Inferior parietal cortex (tissue), 1 donor: Measurements from ENCODE around the gene ETNK1.

Experiments
- DNase-seq: peaks from one replicate; pipeline ENCODE4 v3.0.0-alpha.2; 2016; ENCODE audit errors: extremely low spot score

The ETNK1 gene

GRCh38 chr12:22634883-22635282, 9.9 kb downstream of the ETNK1 start:
- no peak for DNase-seq

GRCh38 chr12:22635812-22636211, 10.8 kb downstream of the ETNK1 start:
- DNase-seq: no peak

DNA sequence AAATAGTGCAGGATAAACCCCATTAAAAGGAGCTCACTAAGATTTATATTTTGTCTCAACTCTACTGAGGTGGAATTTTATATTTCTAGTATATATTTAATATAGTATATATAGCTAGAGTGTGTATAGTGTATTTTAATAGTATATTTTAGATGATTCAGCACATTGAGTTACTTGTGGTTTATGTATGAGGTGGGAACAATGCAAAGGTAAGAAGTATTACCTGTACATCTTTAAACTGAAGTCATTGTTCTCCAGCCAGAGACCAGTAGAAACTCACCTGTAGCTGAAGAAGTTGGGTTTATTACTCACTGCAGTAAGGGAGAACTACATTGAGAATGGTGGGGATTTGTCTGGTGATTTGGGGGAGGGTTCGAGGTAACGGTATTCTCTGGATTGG, 15.9 kb downstream of the ETNK1 start:
- no peak for DNase-seq

- no peak for DNase-seq
These were observed 16.5 kb downstream of the ETNK1 start for GRCh38 chr12:22641353-22642053.

DNA sequence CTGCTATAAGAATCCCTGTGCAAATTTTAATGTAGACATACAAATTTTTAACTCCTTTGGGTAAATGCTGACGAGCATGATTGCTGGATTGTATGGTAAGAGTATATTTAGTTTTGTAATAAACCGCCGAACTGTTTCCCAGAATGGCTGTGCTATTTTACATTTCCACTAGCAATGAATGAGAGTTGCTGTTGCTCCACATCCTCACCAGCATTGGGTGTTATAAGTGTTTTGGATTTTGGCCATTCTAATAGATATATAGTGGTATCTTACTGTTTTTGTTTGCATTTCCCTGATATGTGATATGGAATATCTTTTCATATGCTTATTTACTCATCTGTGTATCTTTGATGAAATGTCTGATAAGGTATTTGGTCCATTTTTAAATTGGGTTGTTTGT, 23.7 kb downstream of the ETNK1 start:
- DNase-seq: no peak

- no peak for DNase-seq
These were observed 28.1 kb downstream of the ETNK1 start for GRCh38 chr12:22653075-22653474.

GRCh38 chr12:22653791-22654190, 28.8 kb downstream of the ETNK1 start:
- DNase-seq: no peak

- DNase-seq: no peak
These were observed 31.4 kb downstream of the ETNK1 start for GRCh38 chr12:22656376-22656775.

DNA sequence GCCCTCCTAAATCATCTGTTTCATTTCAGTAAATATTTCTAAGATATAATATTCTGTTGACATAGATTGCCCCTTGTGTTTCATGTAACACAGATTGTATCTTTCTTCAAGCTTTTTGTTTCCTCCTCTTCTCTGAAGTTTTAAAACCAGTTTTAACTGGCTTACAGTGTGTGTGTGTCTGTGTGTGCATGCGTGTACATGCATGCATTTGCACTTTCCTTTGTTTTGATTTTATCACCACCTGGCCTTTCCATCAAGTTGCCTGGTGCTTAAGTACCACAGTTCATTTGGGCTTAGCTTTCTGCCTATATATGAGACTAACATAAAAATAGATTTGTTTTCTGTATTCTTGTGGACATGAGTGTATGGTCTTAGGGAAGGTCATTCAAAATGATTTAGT, 31.9 kb downstream of the ETNK1 start:
- no peak for DNase-seq

GRCh38 chr12:22657538-22657937, 32.6 kb downstream of the ETNK1 start:
- DNase-seq: no peak

- no peak for DNase-seq
These were observed 33.2 kb downstream of the ETNK1 start for GRCh38 chr12:22658214-22658613.

GRCh38 chr12:22662356-22662755, 37.4 kb downstream of the ETNK1 start:
- DNase-seq: no peak

DNA sequence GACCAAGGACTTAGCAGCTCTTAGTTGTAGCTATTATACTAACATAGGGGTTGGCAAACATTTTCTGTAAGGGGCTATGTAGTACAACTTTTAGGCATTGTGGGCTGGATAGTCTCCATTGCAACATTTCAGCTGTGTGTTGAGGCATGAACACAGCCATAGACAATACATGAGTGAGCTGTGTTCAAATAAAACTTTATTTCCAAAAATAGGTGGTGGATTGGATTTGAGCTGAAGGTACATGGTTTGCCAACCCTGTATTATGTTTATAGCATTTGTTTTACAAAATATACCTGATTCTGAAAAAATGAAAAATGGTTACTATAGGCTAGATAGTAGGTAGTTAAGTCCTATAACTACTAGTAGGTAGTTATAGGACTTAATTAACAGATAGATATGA, 40.5 kb downstream of the ETNK1 start:
- DNase-seq: no peak

- no peak for DNase-seq
These were observed 42.2 kb downstream of the ETNK1 start for GRCh38 chr12:22667122-22667521.

GRCh38 chr12:22668441-22668840, 43.5 kb downstream of the ETNK1 start:
- no peak for DNase-seq

GRCh38 chr12:22670762-22671161, 45.8 kb downstream of the ETNK1 start:
- no peak for DNase-seq

GRCh38 chr12:22672951-22673350, 48.0 kb downstream of the ETNK1 start:
- DNase-seq: no peak

DNA sequence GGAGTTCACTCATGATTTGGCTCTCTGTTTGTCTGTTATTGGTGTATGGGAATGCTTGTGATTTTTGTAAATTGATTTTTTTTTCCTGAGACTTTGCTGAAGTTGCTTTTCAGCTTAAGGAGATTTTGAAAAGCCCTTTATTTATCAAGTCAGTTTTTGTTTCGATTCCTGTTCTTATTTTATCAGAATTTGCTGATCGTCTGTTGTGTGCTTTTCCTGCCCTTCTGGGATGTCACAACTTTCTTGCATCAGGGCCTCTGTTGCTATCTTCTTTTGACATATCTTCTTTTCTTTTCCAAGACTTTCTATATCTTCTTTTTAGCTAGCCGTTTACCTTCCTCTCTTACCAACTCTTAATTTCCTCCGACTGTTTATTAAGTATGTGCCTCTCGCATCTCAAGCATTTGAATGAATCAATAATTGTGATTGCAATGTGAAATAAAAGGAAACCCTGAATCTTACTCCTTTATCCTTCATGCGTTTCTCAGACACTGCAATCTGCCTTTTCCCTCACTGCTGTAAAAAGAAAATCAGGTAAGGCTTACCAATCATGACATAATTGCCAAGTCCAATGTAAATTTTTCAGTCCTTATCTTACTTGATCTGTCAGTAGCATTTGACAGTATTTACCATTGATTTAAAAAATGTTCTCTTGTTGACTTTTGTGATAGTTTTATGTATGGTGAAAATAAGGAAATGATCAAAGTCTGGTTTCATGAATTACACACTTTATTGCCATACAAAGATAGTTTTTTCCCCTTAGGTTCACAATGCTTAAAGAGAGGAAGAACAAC, 53.0 kb downstream of the ETNK1 start:
- DNase-seq: no peak

DNA sequence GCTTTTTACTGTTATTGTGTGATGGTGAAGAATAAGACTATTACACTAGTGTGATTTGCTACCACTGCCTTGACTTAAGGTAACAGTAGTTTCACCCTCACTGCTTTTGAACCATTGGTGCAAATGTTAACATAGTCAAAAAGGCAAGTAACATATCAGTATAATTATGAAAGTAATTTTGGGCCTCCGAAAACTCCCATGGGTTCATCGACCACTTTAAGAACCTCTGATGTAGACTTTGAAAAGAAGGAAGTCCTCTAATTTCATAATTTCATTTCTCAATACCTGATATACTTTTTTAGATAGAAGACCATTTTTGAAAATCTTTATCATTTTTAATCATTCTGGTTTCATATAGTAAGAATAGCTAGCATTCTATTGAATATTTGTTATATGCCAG, 57.7 kb downstream of the ETNK1 start:
- DNase-seq: no peak

DNA sequence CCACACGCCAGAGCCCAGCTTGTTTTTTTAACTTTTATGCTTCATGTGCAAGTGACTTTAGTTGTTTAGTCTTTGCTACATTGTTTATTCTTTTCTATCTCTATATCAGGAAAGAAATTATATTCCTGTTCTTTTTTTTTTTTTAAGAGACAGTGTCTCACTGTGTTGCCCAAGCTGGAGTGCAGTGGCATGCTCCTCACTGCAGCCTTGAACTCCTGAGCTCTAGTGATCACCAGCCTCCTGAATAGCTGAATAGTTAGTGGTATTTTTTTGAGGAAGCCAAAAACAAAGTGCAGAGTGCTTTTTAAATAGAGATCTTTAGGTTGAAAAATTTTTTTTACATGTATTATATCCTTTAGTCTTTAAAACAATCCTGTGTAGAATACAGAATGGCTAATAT, 58.2 kb downstream of the ETNK1 start:
- DNase-seq: no peak

DNA sequence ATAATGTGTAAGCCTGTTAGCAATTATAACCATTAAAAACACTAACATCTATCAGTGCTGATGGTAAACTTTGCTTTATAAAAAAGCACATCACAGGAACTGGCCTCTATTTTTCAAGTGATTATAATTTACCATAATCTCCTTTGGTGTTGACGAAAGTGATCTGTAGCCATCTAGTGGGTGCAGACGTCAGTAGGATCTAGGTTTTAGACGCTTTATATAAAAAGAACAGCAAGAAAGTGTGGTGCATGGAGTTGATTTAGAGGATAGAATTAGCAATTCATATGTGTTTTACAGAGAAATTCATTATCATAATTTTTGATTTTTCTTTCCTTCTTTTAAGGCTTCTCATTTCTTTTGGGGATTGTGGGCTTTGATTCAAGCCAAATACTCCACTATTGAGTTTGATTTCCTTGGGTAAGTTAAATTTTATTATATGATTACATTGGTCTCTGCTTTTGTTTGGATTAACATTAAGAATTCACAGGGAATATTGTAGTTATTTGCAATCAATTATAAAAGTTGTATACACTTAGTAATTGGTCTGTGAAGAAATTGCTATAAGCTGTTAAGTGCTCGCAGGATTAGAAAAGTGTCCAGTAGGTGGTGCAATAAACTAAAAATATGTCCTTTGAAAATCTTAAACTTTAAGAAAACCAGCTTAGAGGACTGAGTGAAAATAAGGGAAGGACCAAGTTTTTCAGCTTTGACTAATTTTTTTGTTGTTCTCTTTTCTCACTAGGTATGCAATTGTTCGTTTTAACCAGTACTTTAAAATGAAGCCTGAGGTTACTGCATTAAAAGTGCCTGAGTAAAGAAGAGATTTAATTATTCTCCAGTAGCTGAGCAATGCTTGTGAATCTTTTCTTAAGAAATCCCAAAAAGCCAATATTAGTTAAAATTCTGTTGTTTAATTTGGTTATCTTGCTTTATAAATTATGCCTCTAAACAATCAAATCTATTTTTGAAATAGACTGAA, 59.5 kb downstream of the ETNK1 start:
- peak; percentile 73 for DNase-seq

- no peak for DNase-seq
These were observed 61.2 kb downstream of the ETNK1 start for GRCh38 chr12:22686193-22686592.
